Measurements from ENCODE around the gene CIDEC. TPM values are rescaled to one million over a fixed set of nuclear protein-coding genes. Genes with fewer than 3 reads are reported as not detected.
A peak's percentile ranks its signal among the peaks of the same experiment; 100 is the strongest.
"Not testable (repeated sequence)": the region's sequence is repeated elsewhere in the genome, so short reads cannot be mapped to it uniquely, and the experiment has no call there.

Gene CIDEC
- total RNA-seq, 1 donor: not detected

DNA sequence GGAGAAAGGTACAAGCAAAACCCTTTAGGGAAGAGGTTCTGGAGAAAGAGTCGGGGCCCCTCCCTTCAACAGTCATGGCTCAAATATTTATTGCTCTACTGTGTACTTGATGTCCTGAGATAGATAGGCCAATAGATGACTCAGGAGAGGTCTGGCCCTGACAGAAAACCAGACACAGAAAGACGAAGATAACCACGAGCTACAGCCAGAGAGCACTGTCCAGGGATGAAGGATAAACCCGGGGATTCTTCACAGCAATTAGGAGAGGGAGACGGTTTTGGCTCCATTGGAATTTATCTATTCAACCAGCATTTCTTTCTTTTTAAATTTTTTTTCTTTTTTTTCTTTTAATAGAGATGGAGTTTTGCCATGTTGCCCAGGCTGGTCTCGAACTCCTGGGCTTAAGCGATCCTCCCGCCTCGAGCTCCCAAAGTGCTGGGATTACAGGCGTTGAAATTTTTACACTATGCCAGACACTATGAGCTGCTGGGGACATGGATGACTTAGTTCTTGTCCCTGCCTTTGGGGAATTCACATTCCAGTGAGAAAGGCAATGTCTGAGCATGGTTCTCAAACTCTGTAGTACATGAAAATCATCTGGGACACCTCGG, 4.6 kb upstream of the CIDEC start:
- TF ChIP-seq, protein P1, sequence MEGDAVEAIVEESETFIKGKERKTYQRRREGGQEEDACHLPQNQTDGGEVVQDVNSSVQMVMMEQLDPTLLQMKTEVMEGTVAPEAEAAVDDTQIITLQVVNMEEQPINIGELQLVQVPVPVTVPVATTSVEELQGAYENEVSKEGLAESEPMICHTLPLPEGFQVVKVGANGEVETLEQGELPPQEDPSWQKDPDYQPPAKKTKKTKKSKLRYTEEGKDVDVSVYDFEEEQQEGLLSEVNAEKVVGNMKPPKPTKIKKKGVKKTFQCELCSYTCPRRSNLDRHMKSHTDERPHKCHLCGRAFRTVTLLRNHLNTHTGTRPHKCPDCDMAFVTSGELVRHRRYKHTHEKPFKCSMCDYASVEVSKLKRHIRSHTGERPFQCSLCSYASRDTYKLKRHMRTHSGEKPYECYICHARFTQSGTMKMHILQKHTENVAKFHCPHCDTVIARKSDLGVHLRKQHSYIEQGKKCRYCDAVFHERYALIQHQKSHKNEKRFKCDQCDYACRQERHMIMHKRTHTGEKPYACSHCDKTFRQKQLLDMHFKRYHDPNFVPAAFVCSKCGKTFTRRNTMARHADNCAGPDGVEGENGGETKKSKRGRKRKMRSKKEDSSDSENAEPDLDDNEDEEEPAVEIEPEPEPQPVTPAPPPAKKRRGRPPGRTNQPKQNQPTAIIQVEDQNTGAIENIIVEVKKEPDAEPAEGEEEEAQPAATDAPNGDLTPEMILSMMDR (IDR thresholded peaks at IDR 0.05; ENCODE audit: insufficient read depth, low read depth, low read length): no peak
- DNase-seq (ENCODE audit: low read depth): peak; percentile 96
- no peak overlapping the region for H3K4me3 ChIP-seq (ENCODE audit: low read depth, low read length)

DNA sequence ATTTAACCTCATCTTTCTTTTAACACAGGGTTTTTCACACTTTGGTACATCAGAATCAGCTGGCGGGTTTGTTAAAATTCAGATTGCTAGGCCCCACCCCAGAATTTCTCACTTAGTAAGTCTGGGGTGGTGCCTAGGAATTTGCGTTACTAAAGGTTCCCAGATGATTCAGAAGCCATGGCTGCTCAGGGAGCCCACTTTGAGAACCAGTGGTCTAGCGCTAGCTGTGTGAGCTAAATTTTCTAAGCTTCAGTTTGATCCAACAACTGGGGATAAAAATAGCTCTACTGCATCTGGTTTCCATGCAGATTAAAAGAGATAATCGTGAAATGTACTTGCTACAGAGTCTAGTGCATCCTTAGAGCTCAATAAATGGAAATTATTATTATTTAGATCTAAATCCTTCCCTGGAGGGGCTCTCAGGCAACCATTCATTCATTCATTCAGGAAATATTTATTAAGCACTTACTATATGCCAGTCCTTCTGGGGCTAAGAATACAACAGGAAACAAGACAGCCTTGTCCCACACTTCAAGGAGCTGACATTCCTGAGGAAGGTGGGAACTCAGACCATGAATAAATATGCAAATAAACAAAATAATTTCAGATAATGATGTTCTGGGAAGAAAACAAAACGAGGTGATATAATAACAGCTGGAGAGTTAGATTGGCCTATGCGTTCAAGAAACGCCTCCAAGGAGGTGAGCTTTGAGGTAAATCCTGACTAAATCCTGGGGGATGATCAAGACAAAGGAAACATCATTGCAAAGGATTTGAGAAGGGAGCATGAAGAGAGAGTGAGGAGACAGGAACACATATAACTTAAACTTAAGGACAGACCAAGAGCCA, 3.9 kb upstream of the CIDEC start:
- H3K4me3 ChIP-seq (ENCODE audit: low read depth, low read length): no peak overlapping the region
- TF ChIP-seq, protein P1 (IDR thresholded peaks at IDR 0.05; ENCODE audit: insufficient read depth, low read depth, low read length): no peak
- peak; percentile 84 for DNase-seq (ENCODE audit: low read depth)

DNA sequence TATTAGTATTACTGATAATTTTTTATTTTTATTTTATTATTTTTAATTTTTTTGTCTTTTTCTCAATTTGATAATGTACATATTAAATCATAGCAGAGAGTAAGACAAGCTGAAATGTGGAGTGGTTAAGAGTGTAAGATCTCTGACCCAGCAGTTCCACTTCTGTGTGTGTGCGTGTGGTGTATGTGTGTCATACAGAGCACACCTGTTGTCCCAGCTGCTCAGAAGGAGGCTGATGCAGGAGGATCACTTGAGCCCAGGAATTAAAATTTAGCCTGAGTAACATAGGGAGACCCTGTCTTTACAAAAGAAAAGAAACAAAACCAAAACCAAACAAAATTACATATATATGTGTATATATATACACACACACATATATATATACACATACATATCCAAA, 1.4 kb upstream of the CIDEC start:
- no peak overlapping the region for H3K4me3 ChIP-seq (ENCODE audit: low read depth, low read length)
- DNase-seq (ENCODE audit: low read depth): no peak
- TF ChIP-seq, protein P1 (IDR thresholded peaks at IDR 0.05; ENCODE audit: insufficient read depth, low read depth, low read length): no peak

DNA sequence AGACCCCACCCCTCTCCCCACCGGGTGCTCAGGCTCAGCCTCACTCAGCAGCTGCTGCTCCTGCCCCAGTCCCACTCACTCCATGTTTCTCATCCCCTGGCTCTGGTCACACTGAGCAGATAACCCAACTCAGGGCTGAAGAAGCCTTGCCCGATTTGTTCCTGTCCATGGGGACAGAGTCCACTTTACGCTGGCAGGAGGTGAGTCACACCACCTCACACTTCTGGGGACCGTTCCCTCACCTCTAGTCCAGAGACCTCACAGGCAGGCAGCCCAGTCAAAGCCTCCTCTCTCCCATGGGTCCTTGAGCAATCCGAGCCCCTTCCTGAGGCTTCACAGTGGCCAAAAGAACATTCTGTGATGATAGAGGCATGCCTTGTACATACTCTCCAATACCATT, 1.4 kb downstream of the CIDEC start:
- DNase-seq (ENCODE audit: low read depth): peak; percentile 13
- TF ChIP-seq, protein P1 (IDR thresholded peaks at IDR 0.05; ENCODE audit: insufficient read depth, low read depth, low read length): no peak
- H3K4me3 ChIP-seq (ENCODE audit: low read depth, low read length): no peak overlapping the region

DNA sequence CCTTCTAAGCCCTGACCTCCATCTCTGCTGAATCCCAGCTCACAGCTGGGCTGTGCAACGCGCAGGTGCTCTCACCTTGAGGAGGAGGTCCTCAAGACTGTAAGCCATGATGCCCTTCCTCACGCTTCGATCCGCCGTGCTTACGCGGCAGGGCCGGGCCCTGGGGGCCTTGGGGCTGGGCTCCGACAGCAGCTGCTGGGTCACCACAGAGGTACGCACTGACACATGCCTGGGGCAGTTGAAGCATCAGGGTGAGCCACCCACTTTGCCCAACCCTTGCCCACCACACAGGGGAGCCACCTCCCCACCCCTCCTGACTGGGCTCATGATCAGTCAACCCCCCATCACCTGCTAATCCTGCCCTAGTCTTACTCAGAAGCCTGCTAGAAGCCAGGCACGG, 3.1 kb downstream of the CIDEC start:
- TF ChIP-seq, protein P1 (IDR thresholded peaks at IDR 0.05; ENCODE audit: insufficient read depth, low read depth, low read length): no peak
- no peak for DNase-seq (ENCODE audit: low read depth)
- H3K4me3 ChIP-seq (ENCODE audit: low read depth, low read length): no peak overlapping the region

DNA sequence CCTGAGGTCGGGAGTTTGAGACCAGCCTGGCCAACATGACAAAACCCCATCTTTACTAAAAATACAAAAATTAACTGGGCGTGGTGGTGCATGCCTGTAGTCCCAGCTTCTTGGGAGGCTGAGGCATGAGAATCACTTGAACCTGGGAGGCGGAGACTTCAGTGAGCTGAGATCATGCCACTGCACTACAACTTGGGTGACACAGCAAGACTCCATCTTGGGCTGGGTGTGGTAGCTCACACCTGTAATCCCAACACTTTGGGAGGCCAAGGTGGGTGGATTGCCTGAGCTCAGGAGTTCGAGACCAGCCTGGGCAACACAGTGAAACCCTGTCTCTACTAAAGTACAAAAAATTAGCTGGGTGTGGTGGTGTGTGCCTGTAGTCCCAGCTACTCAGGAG, 3.8 kb downstream of the CIDEC start:
- not testable (repeated sequence) for DNase-seq (ENCODE audit: low read depth); H3K4me3 ChIP-seq (ENCODE audit: low read depth, low read length)

DNA sequence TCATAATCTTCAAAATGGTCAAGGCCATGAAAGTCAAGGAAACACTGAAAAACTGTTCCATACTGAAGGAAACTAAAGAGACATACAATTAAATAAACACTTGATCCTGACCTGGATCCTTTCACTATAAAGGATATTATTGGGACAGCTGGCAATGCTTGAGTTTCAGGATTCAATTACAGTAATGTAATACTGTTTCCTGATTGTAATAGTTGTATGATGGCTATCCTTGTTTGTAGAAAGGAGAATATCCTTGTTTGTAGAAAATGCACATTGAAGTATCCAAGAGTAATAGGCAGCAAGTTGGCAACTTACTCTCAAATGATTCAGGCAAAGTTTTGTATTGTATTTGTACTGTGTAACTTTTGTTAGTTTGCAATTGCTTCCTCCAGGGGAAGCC, 4.6 kb downstream of the CIDEC start:
- no peak for DNase-seq (ENCODE audit: low read depth)
- TF ChIP-seq, protein P1 (IDR thresholded peaks at IDR 0.05; ENCODE audit: insufficient read depth, low read depth, low read length): no peak
- H3K4me3 ChIP-seq (ENCODE audit: low read depth, low read length): no peak overlapping the region

DNA sequence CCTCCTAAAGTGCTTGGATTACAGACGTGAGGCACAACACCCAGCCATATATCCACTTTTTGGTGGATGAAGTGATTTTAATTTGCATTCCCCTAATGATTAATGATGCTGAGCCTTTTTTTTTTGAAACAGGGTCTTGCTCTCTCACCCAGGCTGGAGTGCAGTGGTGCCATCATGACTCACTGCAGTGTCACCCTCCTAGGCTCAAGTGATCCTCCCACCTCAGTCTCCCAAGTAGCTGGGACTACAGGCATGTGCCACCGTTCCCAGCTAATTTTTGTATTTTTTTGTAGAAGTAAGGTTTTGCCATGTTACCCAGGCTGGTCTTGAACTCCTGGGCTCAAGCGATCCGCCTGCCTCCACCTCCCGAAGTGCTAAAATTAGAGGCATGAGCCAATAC, 8.0 kb downstream of the CIDEC start:
- DNase-seq (ENCODE audit: low read depth); H3K4me3 ChIP-seq (ENCODE audit: low read depth, low read length): not testable (repeated sequence)

Data from fibroblast of villous mesenchyme (primary cell).